ENCODE data around the gene PPY. TPM values are rescaled to one million over a fixed set of nuclear protein-coding genes. Genes with fewer than 3 reads are reported as not detected.

PPY gene
- total and polyA plus RNA-seq, 10 of the 15 experiments (the other 5 are each of a cell fraction or from before 2014, with no cell fraction given): 0.91 TPM; not detected in 9

DNA sequence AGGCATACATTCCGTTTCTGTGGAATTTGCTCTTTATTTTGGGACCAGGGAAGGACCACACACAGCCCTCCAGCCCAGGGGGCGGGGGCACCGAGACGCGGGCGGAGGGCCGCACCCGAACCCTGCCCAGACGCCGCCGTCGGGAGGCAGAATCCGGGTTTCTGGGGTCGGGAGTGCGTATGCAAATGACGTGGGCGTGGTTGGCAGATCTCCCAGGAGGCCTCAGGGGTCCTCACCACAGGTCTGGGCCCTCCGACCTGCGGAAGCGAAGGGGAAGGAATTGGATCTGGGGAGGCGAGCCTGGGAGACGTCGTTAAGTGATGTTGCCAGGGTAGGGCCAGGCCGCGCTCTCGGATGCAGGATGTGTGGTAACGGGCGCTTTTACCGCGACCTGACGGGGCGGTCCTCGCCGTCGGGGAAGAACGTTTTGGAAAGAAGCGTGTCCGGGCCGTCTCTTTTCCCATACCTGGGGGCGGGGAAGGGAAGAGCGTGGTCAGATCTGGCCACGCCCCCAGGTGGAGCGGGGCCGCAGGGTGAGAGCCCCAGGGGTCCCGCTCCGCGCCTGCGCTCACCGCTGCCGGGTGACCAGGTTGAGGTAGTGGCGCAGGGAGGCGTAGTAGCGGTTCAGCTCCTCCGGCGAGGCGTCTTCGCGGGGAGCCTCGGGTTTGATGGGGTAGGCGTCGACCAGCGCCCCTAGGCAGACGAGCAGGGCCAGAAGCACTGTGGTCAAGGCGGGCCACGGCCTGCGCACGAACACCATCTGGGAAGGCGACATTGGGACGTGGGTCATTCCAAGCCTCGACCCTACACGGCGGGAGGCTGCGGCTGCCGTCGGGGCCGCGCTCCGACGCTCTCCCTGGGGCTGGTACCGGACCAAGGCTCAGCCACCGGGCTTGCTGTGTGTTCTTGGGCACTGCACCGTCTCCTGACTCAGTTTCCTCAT is 10.7 kb upstream of the PPY start (continued):
- TF ChIP-seq E2F8 (IDR thresholded peaks at IDR 0.05; ENCODE audit: low read depth, partially characterized antibody): no peak
- no peak for TF ChIP-seq NFYA (IDR thresholded peaks at IDR 0.05; ENCODE audit: borderline replicate concordance, low read depth, low read length)

- no peaks in the 10 kb centered on the region for H3K4me1 ChIP-seq (ENCODE audit: control insufficient read depth, insufficient read depth, low read length)
- BruUV-seq (replicated peaks): no TSS peak
- peaks cover 0 to 6% of the 10 kb centered on the region in 2 experiments; a peak in 2 of 4 replicates for H3K27me3 ChIP-seq (replicated peaks in 1 of 2; ENCODE audit: control insufficient read depth in 2 of 2, insufficient read depth in 2 of 2, low read length in 1 of 2)
- H3K4me2 ChIP-seq (ENCODE audit: control insufficient read depth, insufficient read depth): no peak overlapping the region
- no peak overlapping the region for H3K4me3 ChIP-seq
- WGBS (ENCODE audit: insufficient coverage, insufficient replicate concordance, low lambda C conversion rate, missing lambda C conversion rate): 65% methylated on average over 19 of the region's 19 CpGs
- no peaks in the 10 kb centered on the region for H3K36me3 ChIP-seq (ENCODE audit: control insufficient read depth in 2 of 2, insufficient read depth in 2 of 2, low read length in 1 of 2)
- DNase-seq (ENCODE audit: low read depth, low spot score): no peak
- SMC1A ChIA-PET (ENCODE audit: uncharacterized antibody, unreplicated experiment): no interaction called here
- no peak for FAIRE-seq
- H4K20me1 ChIP-seq (ENCODE audit: control insufficient read depth, insufficient read depth): no peaks in the 10 kb centered on the region
- H3K9ac ChIP-seq (ENCODE audit: control insufficient read depth, insufficient read depth, low read length): no peak overlapping the region
- H2AFZ ChIP-seq (ENCODE audit: control insufficient read depth, low read depth, low read length): no peak overlapping the region
- ATAC-seq: no peak
- intact Hi-C loops (cut with micrococcal nuclease; ENCODE audit: unreplicated experiment): no loop called here
- H3K79me2 ChIP-seq (ENCODE audit: control insufficient read depth, insufficient read depth, low read length): no peaks in the 10 kb centered on the region
- CTCF ChIA-PET: no interaction called here
- H3K27ac ChIP-seq (ENCODE audit: control insufficient read depth, insufficient read depth): no peak overlapping the region
- POLR2A ChIA-PET: no interaction called here
- H3K9me3 ChIP-seq (replicated peaks; ENCODE audit: control insufficient read depth, insufficient read depth, low read length): no peaks in the 10 kb centered on the region
- in situ Hi-C loops (cut with MboI): no loop called here
- RAD21 ChIA-PET (ENCODE audit: unreplicated experiment): no interaction called here
- TF ChIP-seq ZZZ3 (IDR thresholded peaks at IDR 0.05; ENCODE audit: control insufficient read depth, insufficient read length, low read depth) (no peak), LARP7 (IDR thresholded peaks at IDR 0.05) (no peak), BCL11A (IDR thresholded peaks at IDR 0.05; ENCODE audit: low read depth, low read length) (no peak), FOXK2 (IDR thresholded peaks at IDR 0.05) (no peak), GABPA (IDR thresholded peaks at IDR 0.05; ENCODE audit: low read depth) (no peak), ZSCAN29 (IDR thresholded peaks at IDR 0.05) (no peak), NFYB (IDR thresholded peaks at IDR 0.05; ENCODE audit: insufficient read depth, low read depth, low read length) (no peak), MEF2A (IDR thresholded peaks at IDR 0.05; ENCODE audit: insufficient read depth, low read depth, low read length) (no peak), ESRRA (IDR thresholded peaks at IDR 0.05; ENCODE audit: low read length) (no peak), ZBTB33 (IDR thresholded peaks at IDR 0.05) (no peak), EED (IDR thresholded peaks at IDR 0.05; ENCODE audit: low read depth) (no peak), KLF5 (IDR thresholded peaks at IDR 0.05; ENCODE audit: partially characterized antibody) (no peak), KDM1A (IDR thresholded peaks at IDR 0.05; ENCODE audit: borderline replicate concordance) (no peak), MYC (IDR thresholded peaks at IDR 0.05; ENCODE audit: insufficient read depth, insufficient read length, insufficient replicate concordance, low read length, severe bottlenecking) (no peak), ATF7 (IDR thresholded peaks at IDR 0.05; ENCODE audit: low read depth) (no peak)
Measured at GRCh38 chr17:43952351-43952723, 10.1 kb upstream of the PPY start.
